Stimulated activated CD4-positive, alpha-beta T cell treated with anti-CD3 and anti-CD28 coated beads, Interleukin-1b, Interleukin-23, amount 100 ng/mL, for 24 hours (primary cell): ENCODE results near the gene ESAM.

Source experiments
- DNase-seq, 4 experiments: peaks; one replicate each; pipeline ENCODE4 v3.0.0-alpha.2; 2020; ENCODE audit warnings: low read depth in 4 of 4, low spot score in 1 of 4

ESAM gene

GRCh38 chr11:124753624-124754023 is 8.5 kb downstream of the ESAM start:
- DNase-seq, result no peak

GRCh38 chr11:124753205-124753604 is 8.9 kb downstream of the ESAM start:
- DNase-seq, result no peak

- DNase-seq, result no peak
Measured at GRCh38 chr11:124752471-124753102, 9.5 kb downstream of the ESAM start.

- no peak for DNase-seq
Measured at GRCh38 chr11:124751741-124752470, 10.2 kb downstream of the ESAM start, which contains the start of gene VSIG2. TSS of gene VSIG2 (minus strand) at chr11:124752255. CDS start at chr11:124752137, 118 bp downstream.

- no peak for DNase-seq
Measured at GRCh38 chr11:124751391-124751740, 10.7 kb downstream of the ESAM start.

GRCh38 chr11:124749912-124750311 is 12.2 kb downstream of the ESAM start:
- DNase-seq, result no peak

- no peak for DNase-seq
Measured at GRCh38 chr11:124748481-124749343, 13.4 kb downstream of the ESAM start.

GRCh38 chr11:124748100-124748418 is 14.0 kb downstream of the ESAM start:
- DNase-seq, result no peak

- no peak for DNase-seq
Measured at GRCh38 chr11:124747406-124748099, 14.5 kb downstream of the ESAM start.

GRCh38 chr11:124746621-124747243 is 15.4 kb downstream of the ESAM start:
- peak; percentile 47 to 65 (median 57) for DNase-seq

GRCh38 chr11:124745835-124746620 is 16.1 kb downstream of the ESAM start:
- DNase-seq, result no peak

- DNase-seq, result no peak
Measured at GRCh38 chr11:124745270-124745834, 16.7 kb downstream of the ESAM start.

- no peak for DNase-seq
Measured at GRCh38 chr11:124743050-124743449, 19.0 kb downstream of the ESAM start.

- no peak for DNase-seq
Measured at GRCh38 chr11:124742555-124742954, 19.5 kb downstream of the ESAM start.

GRCh38 chr11:124740277-124740882 is 21.7 kb downstream of the ESAM start:
- peak in 2 of 4 experiments; percentile 31 to 52 for DNase-seq

GRCh38 chr11:124739479-124740276 is 22.4 kb downstream of the ESAM start, which contains the start of gene NRGN:
TSS of gene NRGN (plus strand) at chr11:124739942. CDS start at chr11:124740085, 143 bp downstream.
- peak; percentile 47 to 81 (median 70) for DNase-seq

- no peak for DNase-seq
Measured at GRCh38 chr11:124738713-124739478, 23.2 kb downstream of the ESAM start.
